GM19463 (cell line): ENCODE measurements around the gene SYNGR2.
A peak's percentile ranks its signal among the peaks of the same experiment; 100 is the strongest.
"Not testable (repeated sequence)": the region's sequence is repeated elsewhere in the genome, so short reads cannot be mapped to it uniquely, and the experiment has no call there.

Experiments used
- ATAC-seq: cut with Tn5 transposase; IDR thresholded peaks from one replicate; pipeline ENCODE4 v1.9.1; 2021; ENCODE audit warnings: mild to moderate bottlenecking, moderate library complexity; ENCODE audit not compliant: unreplicated experiment

The SYNGR2 gene

DNA sequence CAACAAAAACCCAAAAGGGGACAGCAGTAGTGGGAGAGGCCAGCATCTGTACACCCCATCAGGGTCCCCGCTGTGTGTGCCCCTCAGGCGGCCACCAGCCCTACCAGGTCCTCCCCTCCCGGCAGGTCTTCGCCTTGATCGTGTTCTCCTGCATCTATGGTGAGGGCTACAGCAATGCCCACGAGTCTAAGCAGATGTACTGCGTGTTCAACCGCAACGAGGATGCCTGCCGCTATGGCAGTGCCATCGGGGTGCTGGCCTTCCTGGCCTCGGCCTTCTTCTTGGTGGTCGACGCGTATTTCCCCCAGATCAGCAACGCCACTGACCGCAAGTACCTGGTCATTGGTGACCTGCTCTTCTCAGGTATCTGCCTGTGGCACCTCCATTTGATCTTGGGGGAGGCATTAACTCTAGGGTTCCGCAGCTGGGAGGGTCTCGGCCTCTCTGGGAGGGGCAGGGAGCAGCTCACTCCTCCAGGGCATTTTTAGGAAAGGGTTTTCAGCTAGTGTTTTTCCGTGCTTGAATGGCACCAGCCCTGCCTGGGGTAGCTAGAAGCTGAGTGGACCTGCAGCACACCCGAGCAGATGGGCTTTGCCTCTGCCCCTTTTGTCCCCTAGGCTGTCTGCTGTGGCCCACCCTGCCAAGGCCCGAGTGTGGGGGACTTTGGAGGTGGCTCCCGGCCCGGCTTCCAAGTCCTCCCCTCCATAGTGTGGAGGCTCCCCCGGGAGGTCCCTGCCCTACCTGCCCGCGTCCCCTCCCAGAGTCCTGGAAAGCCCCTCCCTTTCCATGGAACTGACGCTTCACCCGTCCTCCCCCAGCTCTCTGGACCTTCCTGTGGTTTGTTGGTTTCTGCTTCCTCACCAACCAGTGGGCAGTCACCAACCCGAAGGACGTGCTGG lies 2.6 kb downstream of the SYNGR2 start:
- no peak for ATAC-seq

DNA sequence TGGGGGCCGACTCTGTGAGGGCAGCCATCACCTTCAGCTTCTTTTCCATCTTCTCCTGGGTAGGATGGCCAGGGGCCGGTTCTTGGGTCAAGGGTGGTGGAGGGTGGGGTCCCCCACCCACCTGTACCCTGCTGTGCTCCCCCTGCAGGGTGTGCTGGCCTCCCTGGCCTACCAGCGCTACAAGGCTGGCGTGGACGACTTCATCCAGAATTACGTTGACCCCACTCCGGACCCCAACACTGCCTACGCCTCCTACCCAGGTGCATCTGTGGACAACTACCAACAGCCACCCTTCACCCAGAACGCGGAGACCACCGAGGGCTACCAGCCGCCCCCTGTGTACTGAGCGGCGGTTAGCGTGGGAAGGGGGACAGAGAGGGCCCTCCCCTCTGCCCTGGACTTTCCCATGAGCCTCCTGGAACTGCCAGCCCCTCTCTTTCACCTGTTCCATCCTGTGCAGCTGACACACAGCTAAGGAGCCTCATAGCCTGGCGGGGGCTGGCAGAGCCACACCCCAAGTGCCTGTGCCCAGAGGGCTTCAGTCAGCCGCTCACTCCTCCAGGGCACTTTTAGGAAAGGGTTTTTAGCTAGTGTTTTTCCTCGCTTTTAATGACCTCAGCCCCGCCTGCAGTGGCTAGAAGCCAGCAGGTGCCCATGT lies 3.3 kb downstream of the SYNGR2 start:
- ATAC-seq = not testable (repeated sequence)

DNA sequence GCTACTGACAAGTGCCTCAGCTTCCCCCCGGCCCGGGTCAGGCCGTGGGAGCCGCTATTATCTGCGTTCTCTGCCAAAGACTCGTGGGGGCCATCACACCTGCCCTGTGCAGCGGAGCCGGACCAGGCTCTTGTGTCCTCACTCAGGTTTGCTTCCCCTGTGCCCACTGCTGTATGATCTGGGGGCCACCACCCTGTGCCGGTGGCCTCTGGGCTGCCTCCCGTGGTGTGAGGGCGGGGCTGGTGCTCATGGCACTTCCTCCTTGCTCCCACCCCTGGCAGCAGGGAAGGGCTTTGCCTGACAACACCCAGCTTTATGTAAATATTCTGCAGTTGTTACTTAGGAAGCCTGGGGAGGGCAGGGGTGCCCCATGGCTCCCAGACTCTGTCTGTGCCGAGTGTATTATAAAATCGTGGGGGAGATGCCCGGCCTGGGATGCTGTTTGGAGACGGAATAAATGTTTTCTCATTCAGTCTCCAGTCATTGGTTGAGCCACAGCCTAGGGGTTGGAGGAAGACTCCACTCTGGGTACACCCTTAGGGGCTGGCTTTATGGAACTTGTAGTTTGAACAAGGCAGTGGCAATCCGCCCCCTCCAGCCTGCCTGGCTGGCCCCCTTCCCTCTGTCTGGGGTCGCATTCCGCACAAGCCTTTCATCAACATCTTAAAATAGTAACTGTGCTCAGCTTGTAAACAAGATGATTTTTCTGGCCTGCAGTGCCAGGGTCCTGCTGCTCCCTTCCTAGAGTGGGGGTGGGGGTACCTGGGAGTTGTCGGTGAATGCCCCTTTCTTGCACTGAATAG lies 4.1 kb downstream of the SYNGR2 start:
- no peak for ATAC-seq

GRCh38 chr17:78173097-78173715 lies 4.8 kb downstream of the SYNGR2 start:
- ATAC-seq = no peak

DNA sequence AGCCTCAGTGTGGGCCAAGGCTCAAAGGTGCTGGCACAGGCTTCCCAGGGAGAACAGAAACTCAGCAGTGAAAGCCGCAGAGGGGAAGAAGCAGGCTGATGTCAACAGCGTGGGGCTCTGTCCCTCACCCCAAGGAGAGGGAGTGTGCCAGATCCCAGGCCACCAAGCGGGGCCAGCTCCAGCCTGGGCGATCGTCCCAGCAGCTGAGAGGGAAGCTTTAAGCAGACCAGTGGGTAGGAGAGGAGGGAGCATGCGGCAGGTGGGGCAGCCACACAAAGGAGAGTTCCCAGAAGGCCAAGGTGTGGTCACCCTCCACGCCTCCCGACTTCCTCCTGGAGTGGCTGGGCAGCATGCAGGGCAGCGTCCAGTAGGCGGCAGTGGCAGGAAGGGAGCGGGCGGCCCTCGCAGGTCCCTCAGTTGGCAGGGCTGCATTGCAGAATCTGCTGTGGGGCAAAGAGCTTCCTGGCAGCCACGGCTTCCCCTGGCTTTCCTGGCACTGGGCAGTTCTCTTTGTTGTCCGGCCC lies 6.0 kb downstream of the SYNGR2 start:
- no peak for ATAC-seq

DNA sequence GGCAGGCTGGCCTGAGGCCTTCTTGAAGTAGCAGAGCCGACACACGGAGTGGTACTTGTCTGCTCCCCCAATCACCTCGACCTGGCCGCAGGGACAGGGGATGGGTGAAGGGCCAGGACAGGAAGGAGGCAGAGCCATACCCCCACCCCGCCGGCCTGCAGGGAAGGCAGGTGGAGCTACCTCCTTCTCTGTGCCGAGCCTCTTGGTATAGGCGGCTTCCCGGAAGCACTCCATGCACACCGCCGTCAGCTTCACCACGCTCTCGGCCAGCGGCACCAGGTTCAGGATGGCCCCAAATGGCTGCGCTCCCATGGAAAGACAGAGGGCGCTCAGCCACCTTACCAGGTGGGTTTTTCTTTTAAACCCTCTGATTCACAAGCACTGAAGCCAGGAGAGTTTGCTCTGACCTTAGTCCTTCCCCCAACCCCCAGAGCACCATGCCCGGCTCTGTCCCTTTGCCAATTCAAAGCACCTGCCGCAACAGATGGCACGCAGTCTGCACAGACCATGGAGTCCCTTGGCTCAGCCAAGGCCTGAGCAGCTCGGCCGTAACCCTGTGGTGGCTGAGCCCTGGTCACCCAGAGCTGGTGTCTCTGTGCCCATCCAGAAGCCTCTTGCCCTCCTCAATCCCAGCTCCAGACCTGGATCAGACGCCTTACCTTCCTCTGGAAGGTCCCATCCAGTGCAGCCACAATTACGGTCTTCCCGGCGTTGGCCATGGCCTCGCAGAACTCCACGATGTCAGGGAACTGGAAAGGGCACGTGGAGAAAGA lies 6.7 kb downstream of the SYNGR2 start:
- no peak for ATAC-seq

DNA sequence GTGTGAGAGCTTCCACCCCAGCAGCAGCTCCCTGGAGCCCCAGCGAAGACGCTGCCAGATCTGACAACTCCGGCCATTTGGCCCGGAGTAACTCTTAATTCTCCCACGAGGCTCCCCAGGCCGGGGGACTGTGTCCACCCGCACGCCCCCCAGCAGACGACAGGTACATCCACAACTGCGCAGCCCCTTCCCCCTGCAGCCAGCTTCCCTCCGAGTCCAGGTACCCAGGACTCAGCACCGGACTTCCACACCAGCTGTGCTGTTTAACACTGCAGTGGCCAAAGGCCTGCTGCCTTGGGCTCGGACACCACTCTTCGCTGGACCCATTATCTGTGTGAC lies 7.2 kb downstream of the SYNGR2 start:
- ATAC-seq = no peak

DNA sequence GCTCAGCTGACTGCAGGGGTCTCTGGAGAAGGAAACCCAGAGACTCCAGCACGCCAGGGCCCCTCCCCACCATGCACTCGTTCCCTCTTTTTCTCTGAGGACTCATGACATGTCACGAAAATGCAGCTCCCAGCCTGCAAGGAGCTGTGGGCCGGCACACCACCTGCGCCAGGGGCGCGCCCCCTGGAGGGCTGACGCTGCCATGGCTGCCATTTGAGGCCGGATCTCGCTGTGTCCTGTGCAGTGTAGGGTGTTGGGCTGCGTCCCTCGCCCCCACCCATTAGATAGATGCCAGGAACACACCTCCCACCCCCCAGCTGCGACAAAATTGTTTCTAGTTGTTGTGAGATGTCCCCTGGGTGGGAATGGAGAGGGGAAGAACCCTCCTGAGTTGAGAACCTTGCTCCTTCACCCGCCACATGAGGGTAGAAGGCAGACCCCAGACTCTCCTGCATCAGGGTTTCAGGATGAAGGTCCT lies 8.2 kb downstream of the SYNGR2 start:
- peak; percentile 38 for ATAC-seq

DNA sequence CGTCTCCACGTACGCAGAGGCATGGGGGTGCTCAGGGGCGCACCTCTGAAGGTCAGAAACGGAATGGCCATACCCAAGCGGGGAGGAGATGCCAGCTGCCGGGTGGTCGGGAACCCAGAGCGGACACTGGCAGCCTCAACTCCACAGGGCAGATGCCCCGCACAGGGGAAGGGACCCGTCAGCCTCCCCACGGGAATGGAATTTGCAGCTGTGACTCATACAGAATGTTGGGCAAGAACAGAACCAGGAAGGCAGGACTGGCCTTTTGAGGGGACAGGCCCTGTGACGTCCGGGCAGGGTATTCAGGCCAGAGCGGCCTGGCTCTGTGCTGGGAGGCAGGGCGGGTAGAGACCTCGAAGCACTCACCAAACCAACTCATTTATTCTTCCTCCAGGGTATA lies 11.0 kb downstream of the SYNGR2 start:
- no peak for ATAC-seq

DNA sequence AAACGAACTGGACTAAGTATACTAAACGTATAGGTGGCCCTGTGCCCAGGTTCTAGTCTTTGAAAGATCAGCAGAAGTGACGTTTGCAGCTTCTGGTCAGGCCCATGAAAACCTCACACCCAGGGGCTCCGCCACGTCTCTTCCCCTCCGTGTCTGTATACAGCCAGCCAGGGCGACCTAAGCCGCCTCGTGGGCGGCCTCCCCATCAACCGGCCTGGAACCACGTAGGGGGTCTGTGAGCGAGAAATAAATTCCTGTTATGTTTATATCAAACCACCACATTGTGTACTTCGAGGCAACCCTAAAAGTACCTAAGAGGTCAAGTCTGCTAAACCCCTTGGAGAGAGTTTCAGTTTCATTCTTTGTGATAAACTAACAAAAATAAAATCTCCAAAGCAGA lies 11.7 kb downstream of the SYNGR2 start:
- ATAC-seq = no peak

DNA sequence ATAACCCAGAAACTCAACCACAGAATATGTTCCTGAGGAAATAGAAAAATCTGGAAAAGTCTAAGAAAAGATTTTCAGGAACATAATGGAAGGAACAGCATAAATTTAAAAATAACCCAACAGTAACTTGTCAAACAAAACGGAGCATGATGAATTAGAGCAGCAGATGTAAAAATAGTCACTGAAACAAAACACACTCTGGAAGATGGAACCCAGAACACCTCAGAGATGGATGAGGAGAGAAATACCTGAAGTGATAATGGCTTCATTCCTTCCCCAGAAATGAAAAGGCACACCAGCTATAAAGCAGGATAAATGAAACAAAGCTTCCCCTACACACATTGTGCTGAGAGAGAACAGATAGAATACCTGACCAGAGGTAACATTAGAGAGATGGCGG lies 12.1 kb downstream of the SYNGR2 start:
- ATAC-seq = no peak

DNA sequence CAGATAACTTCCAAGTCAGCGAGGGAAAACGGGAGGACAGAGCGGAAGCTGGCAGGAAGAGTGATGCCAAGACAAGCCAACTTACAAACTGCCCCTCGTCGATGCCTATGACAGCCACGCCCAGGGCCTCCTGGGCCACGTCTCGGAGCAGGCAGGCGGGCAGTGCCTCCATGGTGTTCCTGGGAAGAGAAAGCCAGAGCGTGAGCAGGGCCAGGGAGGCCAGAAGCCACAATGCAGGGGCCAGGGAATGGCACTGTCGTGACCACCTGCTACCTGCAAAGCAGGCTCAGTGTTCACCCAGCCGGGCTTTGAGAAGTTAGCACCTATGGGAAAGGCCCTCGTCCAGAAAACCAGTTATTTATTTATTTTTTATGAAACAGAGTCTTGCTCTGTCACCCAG lies 14.1 kb downstream of the SYNGR2 start:
- no peak for ATAC-seq

DNA sequence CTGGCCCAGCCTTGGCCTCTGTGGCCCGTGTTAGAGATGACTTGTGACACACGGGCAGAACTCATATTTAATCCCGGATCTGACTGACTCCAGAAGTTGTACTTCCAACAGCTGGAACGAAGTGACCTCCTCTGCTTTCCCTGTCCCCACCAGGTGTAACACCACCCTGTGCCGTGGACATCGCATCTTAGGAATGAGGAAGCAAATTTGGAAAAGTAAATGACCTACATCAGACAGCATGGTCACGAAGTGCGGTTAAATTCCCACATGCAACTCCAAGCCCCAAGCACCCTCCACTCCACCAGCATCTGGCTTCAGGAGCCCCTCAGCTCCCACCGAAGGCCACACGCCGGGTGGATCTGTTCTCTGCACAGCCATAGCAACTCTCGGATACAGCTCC lies 15.5 kb downstream of the SYNGR2 start:
- ATAC-seq = no peak

DNA sequence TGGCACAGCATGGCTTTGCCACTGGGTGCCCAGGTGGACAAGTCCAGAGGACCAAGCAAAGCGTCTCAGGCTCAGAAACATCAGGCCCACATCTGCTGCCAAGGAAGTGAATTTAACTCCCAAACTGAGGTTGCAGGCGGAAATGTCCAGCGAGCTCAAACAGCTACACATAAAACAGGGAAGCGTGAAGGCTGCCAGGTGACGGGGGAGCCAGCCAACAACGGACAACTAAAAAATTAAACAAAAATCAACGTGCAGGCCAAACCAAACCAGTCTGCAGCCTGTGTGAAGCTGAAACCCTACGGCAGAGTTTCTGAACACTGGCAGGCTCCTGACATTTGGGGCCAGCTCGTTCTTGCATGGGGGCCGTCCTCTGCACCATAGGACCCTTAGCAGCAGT lies 16.0 kb downstream of the SYNGR2 start:
- ATAC-seq = no peak

GRCh38 chr17:78184868-78185267 lies 16.5 kb downstream of the SYNGR2 start:
- ATAC-seq = no peak

DNA sequence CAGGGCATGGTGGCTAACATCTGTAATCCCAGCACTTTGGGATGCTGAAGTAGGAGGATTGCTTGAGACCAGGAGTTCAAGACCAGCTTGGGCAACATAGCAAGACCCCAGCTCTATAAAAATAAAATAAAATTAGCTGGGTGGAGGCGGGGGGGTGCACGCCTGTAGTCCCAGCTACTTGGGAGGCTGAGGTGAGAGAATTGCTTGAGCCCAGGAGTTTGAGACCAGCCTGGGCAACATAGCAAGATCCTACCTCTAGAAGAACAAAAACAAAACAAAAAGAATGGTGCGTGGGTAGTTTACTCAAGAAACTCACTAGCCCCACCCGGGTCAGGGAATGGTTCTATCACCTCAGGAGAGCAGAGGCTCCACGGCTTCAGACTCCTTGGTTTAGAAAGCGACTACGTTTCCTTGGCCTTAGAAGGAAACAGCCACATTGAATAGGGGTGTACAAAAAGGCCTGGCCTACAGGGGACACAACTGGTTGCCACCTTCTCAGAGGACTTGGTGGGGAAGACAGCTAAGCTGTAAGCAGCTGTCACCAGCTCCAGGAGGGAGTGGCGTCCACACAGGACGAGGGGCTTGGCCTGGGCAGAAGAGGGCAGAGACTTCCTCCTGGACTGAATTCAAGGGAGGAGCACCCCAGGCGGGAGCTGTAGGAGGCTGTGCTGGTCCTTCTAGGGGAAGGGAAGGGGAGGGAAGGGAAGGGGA lies 17.8 kb downstream of the SYNGR2 start:
- no peak for ATAC-seq

DNA sequence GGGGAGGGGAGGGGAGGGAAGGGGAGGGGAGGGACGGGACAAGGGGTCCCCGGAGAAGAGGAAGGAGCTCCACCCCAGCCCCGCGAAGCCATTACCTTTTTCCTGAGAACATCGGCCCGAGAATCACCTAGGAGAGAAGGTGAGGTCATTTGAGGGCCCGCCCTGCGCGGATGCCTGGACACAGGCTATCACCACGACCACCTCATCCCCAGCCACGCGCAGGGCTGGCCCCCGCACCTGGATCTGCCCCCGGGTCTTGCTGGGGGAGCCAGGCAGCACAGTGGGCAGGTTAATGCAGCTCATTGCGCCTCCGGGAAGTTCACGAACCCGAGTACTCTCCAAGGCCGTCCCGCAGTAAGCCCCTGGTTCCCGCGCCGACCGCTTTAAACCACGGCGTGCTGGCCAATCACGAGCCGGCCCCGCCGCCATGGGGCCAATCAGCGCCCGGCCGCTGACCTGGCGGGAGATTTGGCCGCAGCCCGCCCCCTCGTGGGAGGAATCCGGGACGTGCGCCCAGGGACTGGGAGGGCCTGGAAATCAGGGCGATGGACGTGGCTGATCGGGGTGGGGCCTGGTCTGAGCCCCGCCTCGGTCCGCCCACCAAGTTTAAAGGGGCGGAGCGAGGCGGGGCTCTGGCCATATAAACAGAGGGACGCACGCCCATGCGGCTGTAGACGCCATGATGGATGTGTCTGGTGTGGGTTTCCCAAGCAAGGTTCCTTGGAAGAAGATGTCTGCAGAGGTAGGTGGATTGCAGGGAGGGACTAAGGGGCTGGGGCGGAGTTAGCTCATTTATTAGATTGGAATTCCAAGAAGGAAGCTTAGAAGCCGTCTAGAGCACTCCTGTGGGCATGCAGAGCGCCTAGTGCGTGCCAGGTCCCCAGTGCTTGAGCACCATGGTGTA lies 18.6 kb downstream of the SYNGR2 start, which contains the start of the genes AFMID and TK1:
Gene AFMID, plus strand, starts transcription at position 671 of the 904 bp plus-strand sequence. Its CDS starts 9 bp downstream, at position 680.
Gene TK1, minus strand, starts transcription at position 361 of the 904 bp plus-strand sequence. Its CDS starts 58 bp downstream, at position 303.
- peak; percentile 94 for ATAC-seq

DNA sequence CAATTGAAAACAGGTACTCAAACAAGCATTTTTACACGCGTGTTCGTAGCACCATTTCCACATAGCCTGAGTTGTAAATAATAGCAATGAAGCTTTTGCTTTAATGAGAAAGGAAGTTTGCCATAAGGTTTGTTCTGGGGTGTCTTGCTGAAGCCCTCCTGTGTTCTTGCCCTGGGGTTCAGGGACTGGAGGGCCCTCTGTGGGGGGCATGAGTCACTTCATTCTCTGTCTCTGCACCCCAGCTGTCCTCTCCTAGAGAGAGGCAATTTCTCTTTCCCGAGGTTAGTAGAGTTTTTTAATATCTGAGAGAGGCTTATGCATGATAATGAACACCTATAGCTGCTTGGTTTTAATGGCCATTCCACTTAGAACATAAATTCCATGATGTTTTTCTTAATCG lies 28.3 kb downstream of the SYNGR2 start:
- no peak for ATAC-seq
